Fibroblast of lung (primary cell): ENCODE results near the gene MYH9.

ENCODE experiments used
- CTCF ChIP-seq, 2 donors: IDR thresholded peaks in 1 of 2; conservative IDR thresholded peaks in 1 of 2; 1 replicate in 1 of 2; 2 replicates in 1 of 2; pipeline ENCODE4 v1.5.1; 2011 to 2012; ENCODE audit warnings: low read length in 2 of 2, control low read depth in 1 of 2, inconsistent platforms in 1 of 2, low read depth in 1 of 2, mild to moderate bottlenecking in 1 of 2
- EZH2 ChIP-seq: IDR thresholded peaks from 2 replicates; pipeline ENCODE4 v1.5.1; 2012; ENCODE audit warnings: low read length, control low read depth, mild to moderate bottlenecking; ENCODE audit errors: missing control alignments

GRCh38 chr22:36397131-36398093 lies 9.6 kb upstream of the MYH9 start:
- TF ChIP-seq CTCF (conservative IDR thresholded peaks at IDR 0.05 in 1 of 2, IDR thresholded peaks at IDR 0.05 in 1 of 2; ENCODE audit: low read depth in 1 of 2, low read length in 2 of 2) = no peak
- no peak for TF ChIP-seq EZH2
